ENCODE measurements around the gene STK17B. TPM values are rescaled to one million over a fixed set of nuclear protein-coding genes. Genes with fewer than 3 reads are reported as not detected.

The STK17B gene
- 10 to 100 TPM in 3 of 4 donors, 1 to 10 TPM in 1; 7.2 to 28.2 (median 26.8) TPM for total RNA-seq

- Histone ChIP-seq H3K4me1 (no peaks in the 10 kb centered on the region), H3K4me3 (peak within 1 kb of the TSS; percentile 76 to 91), H3K36me3 (no peaks in the 10 kb centered on the region), H3K9me3 (no peaks in the 10 kb centered on the region), H3K27ac (peak within 1 kb of the TSS; percentile 80 to 88), H3K27me3 (no peaks in the 10 kb centered on the region)
- TF ChIP-seq POLR2A (IDR thresholded peaks at IDR 0.05) (peak; percentile 79 to 91), CTCF (IDR thresholded peaks at IDR 0.05) (peak in 2 of 4 experiments; percentile 7 to 19)
- DNase-seq: peak; percentile 90 to 91
- intact Hi-C loops (cut with DNase I; ENCODE audit: low total_unique reads): no loop called here
Observed at GRCh38 chr2:196171248-196171871, at the start of gene STK17B. Gene STK17B, minus strand, starts transcription at chr2:196171578. Its CDS starts 8,195 bp downstream, at chr2:196163383.

GRCh38 chr2:196220671-196221070, 49.3 kb upstream of the STK17B start:
- H3K36me3 ChIP-seq: no peaks in the 10 kb centered on the region
- intact Hi-C loops (cut with DNase I; ENCODE audit: low total_unique reads): no loop called here

GRCh38 chr2:196219671-196220070, 48.3 kb upstream of the STK17B start:
- H3K4me1 ChIP-seq: no peaks in the 10 kb centered on the region
- no peak overlapping the region for H3K4me3 ChIP-seq
- no peak for TF ChIP-seq POLR2A (IDR thresholded peaks at IDR 0.05)
- TF ChIP-seq CTCF (IDR thresholded peaks at IDR 0.05): no peak
- H3K36me3 ChIP-seq: no peaks in the 10 kb centered on the region
- no peak overlapping the region for H3K27ac ChIP-seq
- no peak for DNase-seq
- intact Hi-C loops (cut with DNase I; ENCODE audit: low total_unique reads): no loop called here
- no peaks in the 10 kb centered on the region for H3K27me3 ChIP-seq
- H3K9me3 ChIP-seq: no peaks in the 10 kb centered on the region

More at GRCh38 chr2:196220671-196221070, 49.3 kb upstream of the STK17B start:
- no peak for DNase-seq
- TF ChIP-seq CTCF (IDR thresholded peaks at IDR 0.05) (no peak), POLR2A (IDR thresholded peaks at IDR 0.05) (no peak)
- no peak overlapping the region for H3K27ac ChIP-seq
- no peaks in the 10 kb centered on the region for H3K27me3 ChIP-seq
- no peaks in the 10 kb centered on the region for H3K4me1 ChIP-seq
- H3K4me3 ChIP-seq: no peak overlapping the region
- H3K9me3 ChIP-seq: no peaks in the 10 kb centered on the region

- no peak overlapping the region for H3K27ac ChIP-seq
- H3K4me1 ChIP-seq: no peaks in the 10 kb centered on the region
- no peaks in the 10 kb centered on the region for H3K36me3 ChIP-seq
- no peak for DNase-seq
- no peak overlapping the region for H3K4me3 ChIP-seq
- no peaks in the 10 kb centered on the region for H3K9me3 ChIP-seq
- no peaks in the 10 kb centered on the region for H3K27me3 ChIP-seq
- intact Hi-C loops (cut with DNase I; ENCODE audit: low total_unique reads): no loop called here
- TF ChIP-seq CTCF (IDR thresholded peaks at IDR 0.05) (no peak), POLR2A (IDR thresholded peaks at IDR 0.05) (no peak)
Observed at GRCh38 chr2:196218106-196218505, 46.7 kb upstream of the STK17B start.

GRCh38 chr2:196217116-196217515, 45.7 kb upstream of the STK17B start:
- Histone ChIP-seq H3K9me3 (no peaks in the 10 kb centered on the region), H3K36me3 (no peaks in the 10 kb centered on the region), H3K27ac (no peak overlapping the region), H3K27me3 (no peaks in the 10 kb centered on the region), H3K4me1 (no peaks in the 10 kb centered on the region), H3K4me3 (no peak overlapping the region)
- intact Hi-C loops (cut with DNase I; ENCODE audit: low total_unique reads): no loop called here
- TF ChIP-seq POLR2A (IDR thresholded peaks at IDR 0.05): no peak
- no peak for TF ChIP-seq CTCF (IDR thresholded peaks at IDR 0.05)
- DNase-seq: no peak

Measured in uterus (tissue), 4 donors.